Adipose tissue (tissue), 3 donors: ENCODE data around the gene DNER. TPM values are rescaled to one million over a fixed set of nuclear protein-coding genes. Genes with fewer than 3 reads are reported as not detected.
"Not testable (repeated sequence)": the region's sequence is repeated elsewhere in the genome, so short reads cannot be mapped to it uniquely, and the experiment has no call there.

Experiments
- H3K27ac ChIP-seq: one replicate; pipeline ENCODE4 v1.5.1; 2013; ENCODE audit warnings: low read depth, low read length
- WGBS, 3 donors: extraction: QIAGEN DNeasy Blood & Tissue Kit; methylation state at CpG; one replicate each; pipeline ENCODE4 v1.1.7; 2013; 5-methylcytosine and 5-hydroxymethylcytosine counted together
- polyA plus RNA-seq, 3 donors: library from polyadenylated mRNA; stranded (reverse); fragments of 200-250 nt; gene quantifications; one replicate each; pipeline ENCODE4 v1.2.3, GENCODE V29; 2013
- donor health status: healthy with polysubstance abuse.
- donor health status: Bipolar disorder and iron deficiency.
- donor health status: healthy.

Gene DNER
- polyA plus RNA-seq, 3 donors = 0.30 to 10.8 (median 1.4) TPM

DNA sequence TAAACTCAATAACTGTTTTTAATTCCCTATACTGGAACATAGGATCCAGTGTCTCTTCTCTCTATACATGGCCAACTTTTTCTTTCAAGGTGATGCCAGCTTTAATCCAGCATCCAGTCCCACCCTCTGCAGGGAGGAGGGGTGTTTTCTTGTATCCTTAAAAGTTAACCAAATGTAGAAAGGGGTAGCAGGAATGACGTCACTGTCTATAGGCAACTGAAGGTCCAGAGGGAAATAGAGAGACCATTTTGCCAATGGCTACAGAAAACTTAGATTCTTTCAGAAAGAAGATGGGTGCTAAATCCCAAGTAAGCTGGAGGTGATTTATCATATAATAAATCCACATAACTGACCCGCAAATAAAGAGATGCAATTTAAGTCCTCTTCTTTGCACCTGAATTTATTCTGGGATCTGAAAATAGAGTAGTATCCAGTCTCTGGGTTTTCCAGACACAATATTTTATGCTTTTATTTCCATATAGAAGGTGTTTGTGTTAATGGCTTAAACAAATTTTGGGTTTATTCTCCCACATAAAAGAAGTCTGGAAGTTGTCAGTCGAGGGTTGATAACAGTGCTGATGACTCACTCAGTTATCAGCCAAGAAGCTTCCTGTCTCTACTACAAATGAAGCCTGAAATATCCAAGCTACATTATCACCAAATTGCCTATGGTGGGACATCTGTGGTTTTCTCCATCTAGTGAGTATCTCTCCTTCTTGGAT is 5.7 kb upstream of the DNER start:
- WGBS, 3 donors = 49 to 62% (median 60%) methylated on average over 3 of the region's 3 CpGs
- no peak overlapping the region for H3K27ac ChIP-seq

GRCh38 chr2:229718057-229718456 is 3.7 kb upstream of the DNER start:
- WGBS, 3 donors = 42 to 49% (median 42%) methylated on average over 2 of the region's 2 CpGs
- no peak overlapping the region for H3K27ac ChIP-seq

- WGBS, 3 donors = 4 to 8% (median 7%) methylated on average over 4 of the region's 4 CpGs
- H3K27ac ChIP-seq = no peak overlapping the region
These were observed 1.6 kb upstream of the DNER start for GRCh38 chr2:229715895-229716507.

GRCh38 chr2:229714736-229715541 is 584 bp upstream of the DNER start:
- no peak overlapping the region for H3K27ac ChIP-seq
- WGBS, 3 donors = 1 to 2% (median 1%) methylated on average over 53 to 60 of the region's 60 CpGs

DNA sequence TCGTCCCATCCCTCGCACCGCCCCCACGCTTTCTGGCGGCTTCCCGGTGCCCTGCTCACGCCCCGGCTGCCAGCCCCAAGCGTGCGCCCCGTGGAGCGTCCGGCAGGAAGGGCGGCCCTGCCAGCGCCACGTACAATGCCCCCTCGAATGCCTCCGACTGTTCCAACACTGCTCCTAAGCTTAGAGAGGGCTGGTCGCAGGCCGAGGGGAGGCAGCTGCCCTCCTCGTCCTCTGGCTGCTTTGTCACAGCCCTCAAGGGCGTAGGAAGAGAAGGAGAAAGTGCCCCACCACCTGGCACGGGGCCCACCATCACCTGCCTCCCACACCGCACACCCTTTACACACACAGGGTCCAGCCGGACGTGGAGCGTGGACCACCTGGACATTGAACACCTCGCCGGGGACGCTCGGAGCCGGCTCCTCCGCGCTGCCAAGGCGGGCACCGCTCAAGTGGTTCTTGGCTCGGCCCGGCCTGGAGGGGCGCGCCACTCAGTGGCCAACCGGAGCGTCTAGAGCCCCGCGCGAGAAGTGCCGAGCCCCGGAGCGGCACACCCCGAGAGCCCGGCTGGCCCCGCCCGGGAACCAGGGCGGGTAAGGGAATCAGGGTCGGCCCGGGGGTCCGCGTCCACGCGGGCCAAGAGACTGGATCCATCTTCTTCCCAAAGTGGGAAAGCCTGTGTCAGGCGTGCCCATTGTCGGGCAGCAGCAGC is 830 bp downstream of the DNER start:
- 2 to 3% (median 3%) methylated on average over 58 to 61 of the region's 61 CpGs for WGBS, 3 donors
- no peak overlapping the region for H3K27ac ChIP-seq

- WGBS, 3 donors = 82 to 87% (median 85%) methylated on average over 3 of the region's 3 CpGs
- no peak overlapping the region for H3K27ac ChIP-seq
These were observed 2.2 kb downstream of the DNER start for GRCh38 chr2:229712136-229712535.

- H3K27ac ChIP-seq = no peak overlapping the region
- 34 to 54% (median 50%) methylated on average over 2 of the region's 2 CpGs for WGBS, 3 donors
These were observed 6.0 kb downstream of the DNER start for GRCh38 chr2:229708335-229708734.

GRCh38 chr2:229703909-229704630 is 10.3 kb downstream of the DNER start:
- 78 to 83% (median 82%) methylated on average over 5 of the region's 5 CpGs for WGBS, 3 donors
- H3K27ac ChIP-seq = no peak overlapping the region

DNA sequence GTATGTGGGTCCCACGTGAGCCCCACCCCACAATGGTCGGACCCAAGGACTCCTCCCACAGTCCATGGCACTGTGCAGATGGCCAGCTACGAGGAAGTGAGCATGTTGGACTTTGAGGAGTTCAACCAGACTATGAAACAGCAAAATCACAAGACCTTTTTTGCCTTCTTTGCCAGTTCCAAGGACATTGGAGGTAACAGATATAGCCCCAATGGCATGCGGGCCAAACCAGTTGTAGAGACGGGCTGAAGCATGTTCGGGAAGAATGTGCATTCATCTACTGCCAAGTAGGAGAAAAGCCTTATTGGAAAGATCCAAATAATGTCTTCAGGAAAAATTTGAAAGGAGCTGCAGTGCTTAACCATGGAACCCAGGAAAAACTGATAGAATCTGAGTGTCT is 12.6 kb downstream of the DNER start:
- no peak overlapping the region for H3K27ac ChIP-seq
- 73 to 82% (median 81%) methylated on average over 6 of the region's 6 CpGs for WGBS, 3 donors

- WGBS, 3 donors = 70 to 90% (median 78%) methylated on average over 2 of the region's 2 CpGs
- no peak overlapping the region for H3K27ac ChIP-seq
These were observed 13.3 kb downstream of the DNER start for GRCh38 chr2:229701062-229701461.

DNA sequence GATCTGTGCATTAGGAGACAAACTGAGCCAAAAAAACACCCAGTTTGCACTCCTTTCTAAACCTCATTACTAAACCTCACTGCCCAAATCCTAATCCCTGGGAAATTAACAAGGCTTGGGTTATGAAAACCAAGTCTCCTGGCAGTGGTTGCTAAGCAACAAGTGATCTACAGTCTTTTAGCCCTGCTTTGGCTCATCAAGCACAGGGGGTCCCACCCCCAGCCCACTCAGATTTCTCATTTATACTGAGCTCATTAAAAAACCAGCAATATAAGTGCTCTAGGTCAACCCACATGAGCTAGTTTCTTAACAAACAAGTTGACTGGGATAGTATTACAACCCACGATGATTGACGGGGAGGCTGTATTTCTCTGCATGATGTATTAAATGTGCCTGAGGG is 18.4 kb downstream of the DNER start:
- H3K27ac ChIP-seq = no peak overlapping the region
- WGBS, 3 donors = 88 to 96% (median 90%) methylated on average over 2 of the region's 2 CpGs

GRCh38 chr2:229693845-229694244 is 20.5 kb downstream of the DNER start:
- WGBS, 3 donors = 48 to 55% (median 50%) methylated on average over 1 of the region's 1 CpG
- H3K27ac ChIP-seq = not testable (repeated sequence)

- WGBS, 3 donors = 52 to 74% (median 69%) methylated on average over 2 of the region's 2 CpGs
- no peak overlapping the region for H3K27ac ChIP-seq
These were observed 22.7 kb downstream of the DNER start for GRCh38 chr2:229691631-229692030.

DNA sequence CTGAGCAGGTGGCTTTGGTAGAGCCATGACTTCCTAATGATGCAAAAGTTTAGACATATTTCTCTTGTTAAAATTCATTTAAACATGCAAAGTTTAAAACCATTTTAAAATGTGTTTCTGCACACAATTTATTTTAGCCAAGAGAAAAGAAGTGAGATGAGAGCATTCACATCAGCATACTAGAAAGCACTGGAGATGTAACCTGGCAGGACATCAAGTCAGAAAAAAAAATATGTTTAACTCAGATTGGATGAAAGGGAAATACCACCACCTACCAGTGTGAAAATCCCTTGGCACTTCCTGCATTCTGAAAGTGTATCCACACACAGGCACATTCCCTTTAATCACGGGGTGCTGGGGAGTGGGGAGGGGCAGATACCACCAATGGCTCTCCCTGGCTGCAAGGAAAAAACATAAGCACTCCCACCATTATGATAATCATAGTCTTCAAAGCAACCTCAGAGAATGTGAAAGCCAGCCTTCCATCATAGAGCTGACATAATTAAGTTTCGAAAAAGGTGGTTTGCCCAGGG is 25.0 kb downstream of the DNER start:
- no peak overlapping the region for H3K27ac ChIP-seq
- WGBS, 3 donors = 42 to 62% (median 60%) methylated on average over 2 of the region's 2 CpGs

DNA sequence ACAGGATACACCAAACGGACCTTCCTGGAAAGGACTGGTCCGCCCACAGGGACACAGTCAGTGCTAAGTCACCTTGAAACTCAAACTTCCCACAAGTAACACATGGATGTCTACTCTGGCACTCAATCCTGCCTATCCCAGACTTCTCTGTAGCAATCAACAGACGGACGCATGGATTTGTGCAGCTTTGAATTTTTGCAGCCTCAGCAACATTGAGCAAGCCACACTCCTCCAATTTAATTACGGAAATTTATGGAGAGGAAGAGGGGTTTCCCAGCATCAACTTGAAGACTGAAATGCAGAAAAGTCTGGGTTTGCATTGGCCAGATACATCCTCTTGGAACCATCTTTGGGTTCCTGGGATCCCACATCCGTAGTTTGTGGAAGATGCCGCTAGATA is 26.2 kb downstream of the DNER start:
- WGBS, 3 donors = 85 to 87% (median 87%) methylated on average over 7 of the region's 7 CpGs
- no peak overlapping the region for H3K27ac ChIP-seq

DNA sequence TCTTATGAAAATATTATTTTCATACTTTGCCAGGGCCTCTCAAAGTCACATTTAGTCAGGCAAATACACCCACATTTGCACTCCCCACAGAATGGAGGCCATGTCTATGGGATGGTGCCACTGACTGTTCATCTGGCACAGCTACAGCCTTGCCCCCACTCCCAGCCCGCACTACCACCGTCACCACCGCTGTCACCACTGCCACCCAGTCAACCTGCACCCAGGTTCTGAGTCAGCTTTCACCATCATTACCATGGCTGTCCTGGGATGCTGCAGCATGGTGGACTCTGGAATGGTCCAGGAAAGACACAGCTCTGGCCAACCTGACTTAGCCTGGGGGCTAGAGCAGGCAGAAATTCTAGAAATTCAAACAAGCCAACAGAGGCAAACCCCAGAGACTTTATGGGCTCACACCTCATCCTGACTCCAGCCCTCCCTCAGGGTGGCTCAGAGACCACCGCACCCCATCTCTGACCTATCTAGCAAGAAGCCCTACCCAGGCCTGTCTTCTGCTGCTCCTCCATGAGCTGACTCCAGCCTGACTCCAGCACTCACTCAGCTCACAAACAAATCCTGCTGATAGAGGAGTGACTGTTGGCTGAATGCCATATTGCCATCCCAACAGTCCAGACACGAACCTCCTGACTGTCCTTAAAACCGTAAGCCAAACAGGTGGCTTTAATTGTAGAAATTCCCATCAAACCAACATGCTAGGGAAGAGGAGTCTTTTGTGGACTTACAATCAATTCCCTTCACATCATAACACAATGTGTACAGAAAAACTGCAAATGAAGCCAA is 28.0 kb downstream of the DNER start:
- 77 to 85% (median 82%) methylated on average over 6 of the region's 6 CpGs for WGBS, 3 donors
- no peak overlapping the region for H3K27ac ChIP-seq

- H3K27ac ChIP-seq = no peak overlapping the region
- WGBS, 3 donors = 73 to 82% (median 78%) methylated on average over 6 of the region's 6 CpGs
These were observed 29.3 kb downstream of the DNER start for GRCh38 chr2:229684942-229685562.
